ENCODE data around the gene SLC49A3.

DNA sequence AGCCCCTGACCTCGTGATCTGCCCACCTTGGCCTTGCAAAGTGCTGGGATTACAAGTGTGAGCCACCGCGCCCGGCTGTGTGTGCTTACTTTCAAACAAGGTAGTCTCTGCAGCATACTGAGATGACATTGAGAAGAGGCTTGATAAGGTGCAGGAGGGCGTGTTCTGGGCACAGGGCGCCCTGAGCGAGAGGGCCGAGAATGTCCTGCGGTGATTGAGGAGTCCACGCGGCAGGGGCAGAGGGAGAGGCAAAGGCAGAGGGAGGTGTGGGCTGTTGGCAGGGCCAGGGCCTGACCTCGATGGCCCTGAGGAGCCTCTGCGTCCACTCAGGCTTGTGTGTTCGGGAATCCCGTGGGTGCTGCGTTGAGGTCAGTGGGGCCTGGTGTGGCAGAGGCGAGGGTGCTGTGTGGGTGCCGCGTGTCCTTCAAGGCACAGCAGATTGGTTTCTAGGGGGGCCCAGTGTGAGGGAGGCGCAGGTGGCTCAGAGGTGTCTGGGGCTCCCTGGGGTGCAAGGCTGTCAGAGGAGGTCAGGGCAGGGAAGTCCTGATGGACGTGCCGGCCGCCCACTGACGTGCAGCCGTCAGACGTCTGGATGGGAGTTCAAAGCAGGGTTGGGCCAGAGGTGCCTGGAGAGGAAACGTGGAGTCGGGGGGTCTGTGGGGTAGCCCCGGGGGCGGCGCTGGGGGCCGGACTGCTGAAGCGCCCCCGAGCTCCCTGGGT is 28.8 kb upstream of the SLC49A3 start:
- TF ChIP-seq CTCF (IDR thresholded peaks at IDR 0.05 in 4 of 5, conservative IDR thresholded peaks at IDR 0.05 in 1 of 5) (no peak), POLR2A (IDR thresholded peaks at IDR 0.05) (no peak)

Measured in gastrocnemius medialis (tissue), 4 donors.